ENCODE data around the gene UBXN4.

Gene UBXN4

GRCh38 chr2:135756692-135757091 lies 15.0 kb downstream of the UBXN4 start:
- H3K14ac ChIP-seq (ENCODE audit: low read length in 2 of 2): no peak overlapping the region
- no peak for DNase-seq
- no peak overlapping the region for H3K18ac ChIP-seq (ENCODE audit: low read depth in 1 of 2, low read length in 2 of 2)
- no peaks in the 10 kb centered on the region for H3K4me1 ChIP-seq (ENCODE audit: control insufficient read depth, insufficient read depth, low read depth, low read length)
- H3K36me3 ChIP-seq (ENCODE audit: control insufficient read depth in 1 of 2, insufficient read depth in 2 of 2, low read depth in 1 of 2, low read length in 2 of 2): peaks cover 31 to 91% of the 10 kb centered on the region in 2 experiments
- no peak overlapping the region for H3K4me2 ChIP-seq (ENCODE audit: low read length, poor library complexity, severe bottlenecking)
- no peak overlapping the region for H2BK120ac ChIP-seq (ENCODE audit: low read depth, low read length)
- H3K4ac ChIP-seq (ENCODE audit: low read depth in 1 of 2, low read length in 2 of 2): no peak overlapping the region
- peaks cover 19% of the 10 kb centered on the region for H3K9me3 ChIP-seq (ENCODE audit: control insufficient read depth, low read length)
- H3K23ac ChIP-seq (ENCODE audit: low read length in 2 of 2): no peak overlapping the region
- no peak overlapping the region for H2BK15ac ChIP-seq (ENCODE audit: low read depth, poor library complexity, severe bottlenecking)
- H4K8ac ChIP-seq (ENCODE audit: low read length): no peak overlapping the region
- no peak overlapping the region for H3K9ac ChIP-seq (ENCODE audit: low read length)
- no peak overlapping the region for H2AK5ac ChIP-seq (ENCODE audit: low read length, severe bottlenecking)
- WGBS: 100% methylated on average over 1 of the region's 1 CpG
- no peaks in the 10 kb centered on the region for H3K27me3 ChIP-seq (ENCODE audit: control insufficient read depth in 1 of 2, insufficient read depth in 1 of 2, low read length in 2 of 2)
- H2BK12ac ChIP-seq (ENCODE audit: low read length in 2 of 2): no peak overlapping the region
- no peak overlapping the region for H3K27ac ChIP-seq (ENCODE audit: low read length, poor library complexity, severe bottlenecking)
- no peak overlapping the region for H2BK5ac ChIP-seq (ENCODE audit: low read depth, low read length, poor library complexity, severe bottlenecking)
- no peak overlapping the region for H3K4me3 ChIP-seq (ENCODE audit: insufficient read depth in 1 of 2, low read depth in 1 of 2, low read length in 2 of 2)
- H3K79me1 ChIP-seq (replicated peaks; ENCODE audit: low read length, poor library complexity, severe bottlenecking): peaks cover 16% of the 10 kb centered on the region
- no peak overlapping the region for H2AFZ ChIP-seq (ENCODE audit: low read depth, low read length)
- no peak overlapping the region for H4K91ac ChIP-seq (ENCODE audit: low read length)

GRCh38 chr2:135762022-135762421 lies 20.4 kb downstream of the UBXN4 start:
- no peak overlapping the region for H3K23ac ChIP-seq (ENCODE audit: low read length in 2 of 2)

GRCh38 chr2:135762530-135762929 lies 20.9 kb downstream of the UBXN4 start:
- no peak overlapping the region for H2BK120ac ChIP-seq (ENCODE audit: low read depth, low read length)
- H4K8ac ChIP-seq (ENCODE audit: low read length): no peak overlapping the region
- H3K4me3 ChIP-seq (ENCODE audit: insufficient read depth in 1 of 2, low read depth in 1 of 2, low read length in 2 of 2): no peak overlapping the region
- H3K36me3 ChIP-seq (ENCODE audit: control insufficient read depth in 1 of 2, insufficient read depth in 2 of 2, low read depth in 1 of 2, low read length in 2 of 2): peaks cover 41 to 93% of the 10 kb centered on the region in 2 experiments
- no peak overlapping the region for H3K4ac ChIP-seq (ENCODE audit: low read depth in 1 of 2, low read length in 2 of 2)
- no peak overlapping the region for H2AFZ ChIP-seq (ENCODE audit: low read depth, low read length)
- peaks cover under 1% of the 10 kb centered on the region for H3K9me3 ChIP-seq (ENCODE audit: control insufficient read depth, low read length)
- no peak overlapping the region for H3K27ac ChIP-seq (ENCODE audit: low read length, poor library complexity, severe bottlenecking)
- no peaks in the 10 kb centered on the region for H3K4me1 ChIP-seq (ENCODE audit: control insufficient read depth, insufficient read depth, low read depth, low read length)
- H3K79me1 ChIP-seq (replicated peaks; ENCODE audit: low read length, poor library complexity, severe bottlenecking): peaks cover 37% of the 10 kb centered on the region
- DNase-seq: no peak
- H3K9ac ChIP-seq (ENCODE audit: low read length): no peak overlapping the region
- no peak overlapping the region for H3K18ac ChIP-seq (ENCODE audit: low read depth in 1 of 2, low read length in 2 of 2)
- H2BK15ac ChIP-seq (ENCODE audit: low read depth, poor library complexity, severe bottlenecking): no peak overlapping the region
- no peak overlapping the region for H3K4me2 ChIP-seq (ENCODE audit: low read length, poor library complexity, severe bottlenecking)
- H2BK5ac ChIP-seq (ENCODE audit: low read depth, low read length, poor library complexity, severe bottlenecking): no peak overlapping the region
- WGBS: 100% methylated on average over 1 of the region's 1 CpG
- H4K91ac ChIP-seq (ENCODE audit: low read length): no peak overlapping the region
- no peak overlapping the region for H3K14ac ChIP-seq (ENCODE audit: low read length in 2 of 2)
- H3K27me3 ChIP-seq (ENCODE audit: control insufficient read depth in 1 of 2, insufficient read depth in 1 of 2, low read length in 2 of 2): no peaks in the 10 kb centered on the region
- H2AK5ac ChIP-seq (ENCODE audit: low read length, severe bottlenecking): no peak overlapping the region
- H3K23ac ChIP-seq (ENCODE audit: low read length in 2 of 2): no peak overlapping the region
- peak overlapping the region in 1 of 2 experiments; percentile 23 for H2BK12ac ChIP-seq (ENCODE audit: low read length in 2 of 2)

More at GRCh38 chr2:135762022-135762421, 20.4 kb downstream of the UBXN4 start:
- Histone ChIP-seq H3K4ac (ENCODE audit: low read depth in 1 of 2, low read length in 2 of 2) (no peak overlapping the region), H3K4me1 (ENCODE audit: control insufficient read depth, insufficient read depth, low read depth, low read length) (no peaks in the 10 kb centered on the region), H2BK5ac (ENCODE audit: low read depth, low read length, poor library complexity, severe bottlenecking) (no peak overlapping the region), H2BK120ac (ENCODE audit: low read depth, low read length) (no peak overlapping the region), H2AK5ac (ENCODE audit: low read length, severe bottlenecking) (no peak overlapping the region), H3K9me3 (ENCODE audit: control insufficient read depth, low read length) (peaks cover 5% of the 10 kb centered on the region), H3K4me3 (ENCODE audit: insufficient read depth in 1 of 2, low read depth in 1 of 2, low read length in 2 of 2) (no peak overlapping the region), H3K27me3 (ENCODE audit: control insufficient read depth in 1 of 2, insufficient read depth in 1 of 2, low read length in 2 of 2) (no peaks in the 10 kb centered on the region), H3K79me1 (replicated peaks; ENCODE audit: low read length, poor library complexity, severe bottlenecking) (peaks cover 35% of the 10 kb centered on the region), H3K18ac (ENCODE audit: low read depth in 1 of 2, low read length in 2 of 2) (no peak overlapping the region), H4K91ac (ENCODE audit: low read length) (no peak overlapping the region), H3K36me3 (ENCODE audit: control insufficient read depth in 1 of 2, insufficient read depth in 2 of 2, low read depth in 1 of 2, low read length in 2 of 2) (peaks cover 40 to 93% of the 10 kb centered on the region in 2 experiments), H2BK15ac (ENCODE audit: low read depth, poor library complexity, severe bottlenecking) (no peak overlapping the region), H3K9ac (ENCODE audit: low read length) (no peak overlapping the region), H3K27ac (ENCODE audit: low read length, poor library complexity, severe bottlenecking) (no peak overlapping the region), H2BK12ac (ENCODE audit: low read length in 2 of 2) (no peak overlapping the region), H2AFZ (ENCODE audit: low read depth, low read length) (no peak overlapping the region), H3K4me2 (ENCODE audit: low read length, poor library complexity, severe bottlenecking) (no peak overlapping the region), H4K8ac (ENCODE audit: low read length) (no peak overlapping the region), H3K14ac (ENCODE audit: low read length in 2 of 2) (no peak overlapping the region)
- no peak for DNase-seq

GRCh38 chr2:135768863-135769262 lies 27.2 kb downstream of the UBXN4 start:
- WGBS: 84% methylated on average over 8 of the region's 8 CpGs
- peak overlapping the region in 1 of 2 experiments; percentile 49 for H2BK12ac ChIP-seq (ENCODE audit: low read length in 2 of 2)
- no peak overlapping the region for H3K4me2 ChIP-seq (ENCODE audit: low read length, poor library complexity, severe bottlenecking)
- H4K8ac ChIP-seq (ENCODE audit: low read length): no peak overlapping the region
- no peak overlapping the region for H2AFZ ChIP-seq (ENCODE audit: low read depth, low read length)
- DNase-seq: no peak
- H3K14ac ChIP-seq (ENCODE audit: low read length in 2 of 2): no peak overlapping the region
- peaks cover 43 to 94% of the 10 kb centered on the region in 2 experiments for H3K36me3 ChIP-seq (ENCODE audit: control insufficient read depth in 1 of 2, insufficient read depth in 2 of 2, low read depth in 1 of 2, low read length in 2 of 2)
- no peak overlapping the region for H2AK5ac ChIP-seq (ENCODE audit: low read length, severe bottlenecking)
- no peaks in the 10 kb centered on the region for H3K9me3 ChIP-seq (ENCODE audit: control insufficient read depth, low read length)
- H3K79me1 ChIP-seq (replicated peaks; ENCODE audit: low read length, poor library complexity, severe bottlenecking): peaks cover 24% of the 10 kb centered on the region
- no peaks in the 10 kb centered on the region for H3K27me3 ChIP-seq (ENCODE audit: control insufficient read depth in 1 of 2, insufficient read depth in 1 of 2, low read length in 2 of 2)
- H3K9ac ChIP-seq (ENCODE audit: low read length): no peak overlapping the region
- no peak overlapping the region for H3K23ac ChIP-seq (ENCODE audit: low read length in 2 of 2)
- H3K18ac ChIP-seq (ENCODE audit: low read depth in 1 of 2, low read length in 2 of 2): no peak overlapping the region
- no peak overlapping the region for H2BK5ac ChIP-seq (ENCODE audit: low read depth, low read length, poor library complexity, severe bottlenecking)
- H4K91ac ChIP-seq (ENCODE audit: low read length): no peak overlapping the region
- no peak overlapping the region for H2BK15ac ChIP-seq (ENCODE audit: low read depth, poor library complexity, severe bottlenecking)
- H3K4me1 ChIP-seq (ENCODE audit: control insufficient read depth, insufficient read depth, low read depth, low read length): no peaks in the 10 kb centered on the region
- no peak overlapping the region for H3K4me3 ChIP-seq (ENCODE audit: insufficient read depth in 1 of 2, low read depth in 1 of 2, low read length in 2 of 2)
- H3K27ac ChIP-seq (ENCODE audit: low read length, poor library complexity, severe bottlenecking): no peak overlapping the region
- H3K4ac ChIP-seq (ENCODE audit: low read depth in 1 of 2, low read length in 2 of 2): no peak overlapping the region
- H2BK120ac ChIP-seq (ENCODE audit: low read depth, low read length): no peak overlapping the region
